Measurements from ENCODE around the gene PLA2G3. TPM values are rescaled to one million over a fixed set of nuclear protein-coding genes. Genes with fewer than 3 reads are reported as not detected.

PLA2G3 gene
- total RNA-seq, 2 experiments from 2014 or later = not detected

GRCh38 chr22:31143537-31143936 is 3.2 kb upstream of the PLA2G3 start:
- intact Hi-C loops (cut with DNase I, micrococcal nuclease) = no loop called here
- POLR2A ChIA-PET = no interaction called here

GRCh38 chr22:31143038-31143437 is 2.7 kb upstream of the PLA2G3 start:
- Mint-ChIP-seq H3K9me3 (peaks cover 2% of the 10 kb centered on the region), H3K4me1 (ENCODE audit: low read depth) (no peaks in the 10 kb centered on the region)
- POLR2A ChIA-PET = no interaction called here

More at GRCh38 chr22:31143537-31143936, 3.2 kb upstream of the PLA2G3 start:
- DNase-seq = no peak
- no peak overlapping the region for H3K4me3 Mint-ChIP-seq
- no peaks in the 10 kb centered on the region for H3K4me1 Mint-ChIP-seq (ENCODE audit: low read depth)
- no peak overlapping the region for H3K27ac Mint-ChIP-seq
- H3K27me3 ChIP-seq (ENCODE audit: control insufficient read depth in 1 of 2, insufficient read depth in 2 of 2, low read length in 2 of 2) = no peaks in the 10 kb centered on the region
- H3K36me3 ChIP-seq (ENCODE audit: insufficient read depth, low read length) = no peaks in the 10 kb centered on the region
- no peaks in the 10 kb centered on the region for H3K36me3 Mint-ChIP-seq (ENCODE audit: low read depth)
- H3K27ac ChIP-seq (ENCODE audit: low read depth in 1 of 2, low read length in 2 of 2) = no peak overlapping the region
- H3K4me3 ChIP-seq (ENCODE audit: low read length) = no peak overlapping the region
- H3K9me3 Mint-ChIP-seq = peaks cover 2% of the 10 kb centered on the region
- ATAC-seq (ENCODE audit: poor library complexity) = no peak
- H3K4me1 ChIP-seq (ENCODE audit: insufficient read depth, low read length) = no peaks in the 10 kb centered on the region
- peaks cover 3 to 9% of the 10 kb centered on the region in 2 experiments for H3K9me3 ChIP-seq (ENCODE audit: control insufficient read depth in 1 of 2, insufficient read depth in 1 of 2, low read length in 2 of 2)
- TF ChIP-seq CTCF (IDR thresholded peaks at IDR 0.05) = no peak
- CTCF ChIA-PET = no interaction called here
- H3K27me3 Mint-ChIP-seq = no peaks in the 10 kb centered on the region

GRCh38 chr22:31142285-31142684 is 2.0 kb upstream of the PLA2G3 start:
- DNase-seq = no peak
- ChIA-PET POLR2A (no interaction called here), CTCF (no interaction called here)
- Histone ChIP-seq H3K9me3 (ENCODE audit: control insufficient read depth in 1 of 2, insufficient read depth in 1 of 2, low read length in 2 of 2) (peaks cover 3 to 7% of the 10 kb centered on the region in 2 experiments), H3K4me3 (ENCODE audit: low read length) (no peak overlapping the region), H3K27ac (ENCODE audit: low read depth in 1 of 2, low read length in 2 of 2) (no peak overlapping the region), H3K36me3 (ENCODE audit: insufficient read depth, low read length) (no peaks in the 10 kb centered on the region), H3K4me1 (ENCODE audit: insufficient read depth, low read length) (no peaks in the 10 kb centered on the region), H3K27me3 (ENCODE audit: control insufficient read depth in 1 of 2, insufficient read depth in 2 of 2, low read length in 2 of 2) (no peaks in the 10 kb centered on the region)
- Mint-ChIP-seq H3K4me1 (ENCODE audit: low read depth) (no peaks in the 10 kb centered on the region), H3K4me3 (no peak overlapping the region), H3K36me3 (ENCODE audit: low read depth) (no peaks in the 10 kb centered on the region), H3K27ac (no peak overlapping the region), H3K9me3 (peaks cover 2% of the 10 kb centered on the region), H3K27me3 (no peaks in the 10 kb centered on the region)
- no peak for TF ChIP-seq CTCF (IDR thresholded peaks at IDR 0.05)
- ATAC-seq (ENCODE audit: poor library complexity) = no peak
- intact Hi-C loops (cut with DNase I, micrococcal nuclease) = no loop called here

More at GRCh38 chr22:31143038-31143437, 2.7 kb upstream of the PLA2G3 start:
- ATAC-seq (ENCODE audit: poor library complexity) = no peak
- Histone ChIP-seq H3K4me1 (ENCODE audit: insufficient read depth, low read length) (no peaks in the 10 kb centered on the region), H3K27me3 (ENCODE audit: control insufficient read depth in 1 of 2, insufficient read depth in 2 of 2, low read length in 2 of 2) (no peaks in the 10 kb centered on the region), H3K4me3 (ENCODE audit: low read length) (no peak overlapping the region), H3K9me3 (ENCODE audit: control insufficient read depth in 1 of 2, insufficient read depth in 1 of 2, low read length in 2 of 2) (peaks cover 3 to 9% of the 10 kb centered on the region in 2 experiments), H3K27ac (ENCODE audit: low read depth in 1 of 2, low read length in 2 of 2) (no peak overlapping the region), H3K36me3 (ENCODE audit: insufficient read depth, low read length) (no peaks in the 10 kb centered on the region)
- Mint-ChIP-seq H3K27ac (no peak overlapping the region), H3K4me3 (no peak overlapping the region), H3K27me3 (no peaks in the 10 kb centered on the region), H3K36me3 (ENCODE audit: low read depth) (no peaks in the 10 kb centered on the region)
- CTCF ChIA-PET = no interaction called here
- intact Hi-C loops (cut with DNase I, micrococcal nuclease) = no loop called here
- no peak for DNase-seq
- TF ChIP-seq CTCF (IDR thresholded peaks at IDR 0.05) = no peak
